DMS153 (cell line): ENCODE results near the gene TNRC6B.

Source experiments
- DNase-seq: peaks from one replicate; lab custom pipeline; 2025; lab: John Stamatoyannopoulos, UW

TNRC6B gene

DNA sequence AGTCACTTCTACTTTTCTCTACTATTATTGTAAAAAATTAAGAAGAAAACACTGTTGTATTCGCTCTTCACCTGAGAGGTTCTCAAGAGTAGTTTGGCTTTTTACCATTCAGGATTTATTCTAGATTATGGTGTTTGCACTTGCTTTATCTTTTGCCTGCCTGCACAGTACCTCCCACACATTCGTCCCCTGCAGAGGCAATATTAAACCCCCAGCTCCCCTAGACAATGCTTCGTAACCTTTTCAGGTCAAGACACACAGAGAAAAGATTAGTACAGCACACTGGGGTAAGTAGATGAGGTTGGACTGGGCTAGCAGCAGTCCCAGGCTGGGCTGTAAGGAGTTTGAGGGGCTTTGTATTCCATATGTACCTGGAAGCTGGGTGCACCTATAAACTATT lies 62.4 kb downstream of the TNRC6B start:
- no peak for DNase-seq

DNA sequence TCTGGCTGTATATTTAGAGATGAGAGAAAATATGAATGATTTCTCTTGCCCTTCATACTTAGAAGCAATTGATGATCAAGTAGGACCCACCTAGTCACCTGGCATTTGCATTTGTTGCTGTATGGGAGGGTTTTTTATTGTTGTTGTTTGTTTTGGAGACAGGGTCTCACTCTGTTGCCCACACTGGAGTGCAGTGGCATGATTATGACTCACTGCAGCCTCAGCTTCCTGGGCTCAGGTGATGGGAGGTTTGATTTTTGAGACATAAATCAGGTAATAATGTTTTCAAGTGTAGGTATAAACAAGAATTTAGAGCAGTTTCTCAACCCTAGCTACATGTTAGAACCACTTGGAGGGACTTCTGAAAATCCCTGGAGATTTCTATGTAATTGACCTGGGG lies 63.0 kb downstream of the TNRC6B start:
- no peak for DNase-seq

DNA sequence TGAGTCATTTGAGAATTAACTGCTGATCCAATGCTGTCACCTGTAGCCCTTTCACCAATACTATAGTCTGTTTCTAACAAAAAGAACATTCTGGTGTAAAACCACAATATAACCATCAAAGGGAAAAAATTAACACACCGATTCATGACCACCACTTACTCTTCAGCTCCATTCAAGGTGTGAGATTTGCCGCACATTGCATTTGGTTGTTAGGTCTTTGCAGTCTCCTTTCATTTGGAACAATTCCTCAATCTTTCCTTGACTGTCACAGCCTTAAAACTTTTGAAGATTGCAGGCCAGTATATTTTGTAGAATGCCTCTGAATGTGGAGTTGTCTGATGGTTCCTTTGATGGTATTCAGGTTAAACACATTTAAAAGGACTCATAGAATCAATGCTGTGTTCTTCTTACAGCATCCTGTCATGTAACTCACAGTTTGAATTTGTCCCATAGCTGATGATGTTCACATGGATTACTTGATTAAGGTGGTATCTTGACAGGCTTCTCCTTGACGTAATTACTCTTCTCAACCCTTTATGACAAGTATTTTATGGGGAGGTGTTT lies 63.6 kb downstream of the TNRC6B start:
- no peak for DNase-seq

DNA sequence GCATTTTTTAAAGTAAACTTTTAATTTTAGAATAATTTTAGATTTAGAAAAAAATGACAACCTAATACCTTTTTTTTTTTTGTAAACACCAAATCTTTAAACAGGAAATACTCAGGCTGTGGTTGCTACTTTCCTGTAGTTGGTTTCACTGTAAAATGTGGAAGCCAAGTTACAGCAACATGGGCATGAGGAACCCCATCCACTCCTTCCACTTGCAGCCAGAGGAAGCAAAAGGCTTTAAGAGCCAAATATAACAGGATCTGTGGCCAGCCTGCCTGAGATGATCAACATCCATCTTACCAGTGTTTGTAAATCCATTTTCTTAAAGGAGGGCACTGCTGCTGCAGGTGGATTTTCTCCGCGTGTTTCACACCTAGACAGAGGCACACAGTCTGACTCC lies 66.2 kb downstream of the TNRC6B start:
- no peak for DNase-seq

DNA sequence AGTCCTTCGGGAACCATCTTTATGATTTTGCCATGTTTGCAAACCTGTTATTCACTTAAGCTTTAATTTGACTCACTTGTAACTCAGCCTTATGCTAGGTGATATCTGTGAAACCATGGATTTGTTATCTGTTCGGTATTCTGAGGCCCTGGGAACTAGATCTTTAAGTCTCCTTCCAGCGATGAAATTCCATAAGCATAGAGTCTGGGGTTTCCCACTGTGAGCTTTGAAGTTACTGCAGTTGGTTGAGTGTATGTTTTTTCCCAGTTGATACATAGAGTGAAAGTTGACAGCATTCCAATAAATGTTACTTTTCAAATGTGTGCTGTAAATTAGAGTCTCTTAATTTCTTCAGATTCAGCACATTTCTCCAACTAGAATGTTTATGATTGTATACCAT lies 66.9 kb downstream of the TNRC6B start:
- no peak for DNase-seq

DNA sequence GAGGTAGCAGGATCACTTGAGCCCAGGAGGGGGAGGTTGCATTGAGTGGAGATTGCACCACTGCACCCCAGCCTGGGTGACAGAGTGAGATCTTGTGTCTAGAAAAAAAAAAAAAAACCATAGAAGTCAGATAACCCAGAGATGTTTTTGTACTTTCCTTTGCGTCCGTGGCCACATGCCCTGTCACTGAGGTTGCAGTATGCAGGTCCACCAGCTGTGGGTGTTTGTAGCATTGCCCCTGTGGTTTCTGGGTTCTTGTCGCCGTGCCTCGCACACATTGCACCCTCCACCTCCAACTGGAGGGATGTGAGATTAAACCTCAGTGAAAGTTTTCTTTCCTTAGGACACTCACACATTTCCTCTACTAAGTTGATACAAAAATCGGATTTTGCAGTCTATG lies 70.3 kb downstream of the TNRC6B start:
- no peak for DNase-seq

DNA sequence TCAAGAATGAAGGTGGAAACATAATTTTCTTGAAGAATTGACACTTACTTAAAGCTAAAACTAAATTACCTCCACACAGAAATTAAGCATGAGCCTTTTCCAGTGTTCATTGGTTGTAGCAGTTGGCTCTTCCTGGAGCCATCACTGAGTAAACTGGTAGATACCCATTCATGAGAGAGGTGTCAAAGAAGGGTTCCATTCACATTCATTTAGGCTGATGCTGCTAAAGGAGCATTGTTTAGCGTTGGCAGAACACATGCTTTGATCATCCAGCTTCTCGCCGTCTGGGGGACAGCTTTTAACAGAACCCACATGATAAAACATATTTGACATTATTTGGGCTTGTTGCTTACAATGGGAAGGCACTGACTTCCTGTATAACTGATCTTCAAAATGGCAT lies 71.6 kb downstream of the TNRC6B start:
- DNase-seq = no peak

DNA sequence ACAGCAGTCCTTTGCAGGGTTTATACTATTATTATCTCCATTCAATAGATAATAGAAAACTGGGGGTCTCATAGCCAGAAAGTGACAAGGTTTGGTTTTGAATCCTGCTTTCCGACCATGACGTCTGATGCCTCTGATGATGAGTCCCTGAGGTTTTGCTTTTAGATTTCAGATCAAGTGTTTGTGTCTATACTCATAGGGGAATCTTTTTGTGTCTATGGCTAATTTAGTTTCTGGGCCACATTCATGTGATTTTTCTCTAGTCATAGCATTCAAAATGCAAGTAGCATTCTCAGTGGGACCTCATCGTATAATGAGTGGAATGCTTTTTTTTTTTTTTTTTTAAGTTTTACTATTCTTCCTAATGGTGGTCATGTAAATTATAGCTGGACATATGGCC lies 72.9 kb downstream of the TNRC6B start:
- no peak for DNase-seq

DNA sequence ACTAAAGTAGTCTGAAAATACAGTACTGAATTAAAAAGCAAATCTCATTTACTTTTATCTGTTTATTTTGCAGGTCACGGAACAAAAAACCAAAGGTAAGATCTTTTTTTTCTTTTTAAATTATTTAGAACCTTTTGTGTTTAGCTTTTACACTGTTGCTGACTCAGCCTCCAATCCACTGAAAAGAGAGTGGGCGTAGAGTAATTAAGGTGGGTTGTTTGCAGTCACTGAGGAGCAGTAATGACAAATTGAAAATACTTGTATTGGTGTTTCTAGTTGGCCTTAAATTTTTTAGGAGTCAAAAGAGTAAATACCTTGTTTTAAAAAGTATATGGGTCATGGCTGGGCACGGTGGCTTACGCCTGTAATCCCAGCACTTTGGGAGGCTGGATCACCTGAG lies 73.4 kb downstream of the TNRC6B start:
- DNase-seq = no peak

DNA sequence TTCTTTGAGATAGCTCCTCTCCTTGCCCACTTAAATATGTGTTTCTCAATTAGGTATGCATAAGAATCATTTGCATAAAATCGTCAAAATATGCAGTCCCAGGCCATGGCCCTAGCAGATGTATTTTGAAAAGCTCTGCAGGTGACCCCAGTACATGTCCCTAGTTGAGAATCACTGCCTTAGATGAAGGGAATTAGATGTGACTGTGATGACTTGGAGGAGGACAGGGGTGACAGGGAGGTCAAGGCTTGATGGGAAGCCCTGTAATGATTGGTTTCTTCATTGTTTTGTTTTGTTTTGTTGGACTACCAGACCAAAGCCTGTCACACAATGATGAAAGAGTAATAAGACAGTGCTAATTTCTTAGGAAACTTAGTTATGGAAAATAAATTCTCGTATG lies 74.4 kb downstream of the TNRC6B start:
- DNase-seq = no peak

DNA sequence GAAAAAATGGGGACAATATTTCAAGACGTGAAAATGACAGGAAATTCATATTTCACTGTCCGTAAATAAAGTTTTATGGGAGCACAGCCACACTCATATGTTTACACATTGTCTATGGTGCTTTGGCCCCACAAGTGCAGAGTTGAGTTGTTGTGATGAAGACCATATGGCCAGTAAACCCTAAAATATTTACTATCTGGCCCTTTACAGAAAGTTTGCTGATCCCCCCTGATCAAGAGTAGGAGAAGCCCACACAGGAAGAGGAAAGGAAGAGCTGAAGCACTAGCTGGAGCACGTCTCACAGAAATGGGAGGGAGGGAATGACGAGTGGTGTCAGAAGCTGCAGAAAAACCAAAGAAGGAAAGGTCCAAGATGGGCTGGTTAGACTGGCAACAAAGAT lies 78.8 kb downstream of the TNRC6B start:
- DNase-seq = no peak

DNA sequence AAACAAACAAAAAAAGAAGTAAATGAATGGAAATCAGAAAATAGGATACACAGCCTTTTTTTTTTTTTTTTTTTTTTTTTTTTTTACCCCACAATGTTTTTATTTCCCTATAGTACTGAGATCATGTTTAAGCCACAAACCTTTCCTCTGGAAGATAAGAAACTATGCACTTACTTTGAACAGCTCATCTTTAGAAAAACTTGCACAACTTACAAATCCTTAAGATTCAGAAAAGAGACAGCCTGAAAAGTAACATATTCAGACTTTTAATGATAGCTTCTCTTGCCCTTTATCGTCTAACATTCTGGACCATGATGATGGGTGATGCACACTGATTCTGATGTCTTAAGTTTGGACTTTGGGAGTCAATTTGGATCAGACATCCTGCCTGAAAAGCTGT lies 80.3 kb downstream of the TNRC6B start:
- DNase-seq = no peak

DNA sequence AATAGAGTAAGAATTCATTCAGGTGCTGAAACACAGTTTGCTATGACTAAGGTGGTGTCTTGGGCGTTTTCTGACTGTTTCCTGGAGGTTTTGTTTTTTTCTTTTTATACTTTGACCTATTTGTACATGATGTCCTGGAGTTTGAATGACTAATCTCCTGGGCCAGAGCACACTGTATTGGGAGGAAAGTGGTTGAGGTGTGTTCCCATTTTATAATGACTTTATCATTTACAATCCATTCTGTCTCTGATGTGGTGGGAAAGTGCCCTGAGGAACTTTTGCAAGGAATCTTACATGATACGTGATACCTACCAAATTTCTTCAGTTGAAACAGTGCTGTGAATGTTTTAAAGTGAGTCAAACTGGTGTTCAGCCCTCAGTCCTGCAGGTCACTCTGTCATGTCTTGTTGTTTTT lies 80.8 kb downstream of the TNRC6B start:
- no peak for DNase-seq

DNA sequence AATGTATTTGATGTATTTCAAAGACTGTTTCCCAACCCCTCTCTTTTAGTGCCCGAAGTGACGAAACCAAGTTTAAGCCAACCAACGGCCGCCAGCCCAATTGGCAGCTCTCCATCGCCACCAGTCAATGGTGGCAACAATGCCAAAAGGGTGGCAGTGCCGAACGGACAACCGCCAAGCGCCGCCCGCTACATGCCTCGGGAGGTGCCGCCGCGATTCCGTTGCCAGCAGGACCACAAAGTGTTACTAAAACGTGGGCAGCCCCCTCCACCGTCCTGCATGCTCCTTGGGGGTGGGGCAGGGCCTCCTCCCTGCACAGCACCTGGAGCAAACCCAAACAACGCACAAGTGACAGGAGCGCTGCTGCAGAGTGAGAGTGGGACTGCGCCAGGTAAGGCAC lies 84.1 kb downstream of the TNRC6B start:
- no peak for DNase-seq

DNA sequence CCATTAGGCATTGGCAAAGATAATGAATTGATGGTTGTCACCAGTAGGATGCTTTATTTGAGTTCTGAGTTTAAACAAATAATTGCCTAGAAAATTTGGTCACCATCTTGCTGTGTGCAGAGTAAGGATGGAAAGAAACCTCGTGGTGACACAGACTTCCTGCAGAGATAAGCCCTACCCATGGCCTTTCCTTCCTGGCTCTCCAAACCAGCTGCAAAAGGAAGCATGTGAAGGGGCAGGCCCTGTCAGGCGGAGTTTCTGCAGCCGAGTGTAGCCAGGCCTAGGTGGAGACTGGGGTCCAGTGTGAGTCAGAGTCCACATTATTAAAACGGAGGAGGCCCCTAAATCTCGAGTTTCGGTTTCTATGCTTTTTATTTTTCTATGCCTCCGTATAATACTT lies 85.5 kb downstream of the TNRC6B start:
- DNase-seq = no peak

DNA sequence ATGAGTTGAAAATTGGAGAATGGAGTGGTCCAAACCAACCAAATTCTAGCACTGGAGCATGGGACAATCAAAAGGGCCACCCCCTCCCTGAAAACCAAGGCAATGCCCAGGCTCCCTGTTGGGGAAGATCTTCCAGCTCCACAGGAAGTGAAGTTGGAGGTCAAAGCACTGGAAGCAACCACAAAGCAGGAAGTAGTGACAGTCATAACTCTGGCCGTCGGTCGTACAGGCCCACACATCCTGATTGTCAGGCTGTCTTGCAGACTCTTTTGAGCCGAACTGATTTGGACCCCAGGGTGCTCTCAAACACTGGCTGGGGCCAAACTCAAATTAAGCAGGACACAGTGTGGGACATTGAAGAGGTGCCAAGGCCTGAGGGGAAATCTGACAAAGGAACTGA lies 88.1 kb downstream of the TNRC6B start:
- DNase-seq = no peak

DNA sequence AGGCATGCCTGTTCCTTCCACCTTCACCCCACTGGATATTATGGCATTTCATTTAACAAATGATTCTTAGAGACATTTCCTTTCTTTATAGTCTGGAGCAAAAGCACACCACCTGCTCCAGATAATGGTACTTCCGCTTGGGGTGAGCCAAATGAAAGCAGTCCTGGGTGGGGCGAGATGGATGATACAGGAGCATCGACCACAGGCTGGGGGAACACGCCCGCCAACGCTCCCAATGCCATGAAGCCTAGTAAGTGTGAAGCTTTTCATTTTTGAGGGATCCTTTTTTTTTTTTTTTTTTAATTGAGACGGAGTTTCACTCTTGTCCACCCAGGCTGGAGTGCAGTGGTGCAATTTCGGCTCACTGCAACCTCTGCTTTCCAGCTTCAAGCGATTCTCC lies 92.3 kb downstream of the TNRC6B start:
- no peak for DNase-seq

DNA sequence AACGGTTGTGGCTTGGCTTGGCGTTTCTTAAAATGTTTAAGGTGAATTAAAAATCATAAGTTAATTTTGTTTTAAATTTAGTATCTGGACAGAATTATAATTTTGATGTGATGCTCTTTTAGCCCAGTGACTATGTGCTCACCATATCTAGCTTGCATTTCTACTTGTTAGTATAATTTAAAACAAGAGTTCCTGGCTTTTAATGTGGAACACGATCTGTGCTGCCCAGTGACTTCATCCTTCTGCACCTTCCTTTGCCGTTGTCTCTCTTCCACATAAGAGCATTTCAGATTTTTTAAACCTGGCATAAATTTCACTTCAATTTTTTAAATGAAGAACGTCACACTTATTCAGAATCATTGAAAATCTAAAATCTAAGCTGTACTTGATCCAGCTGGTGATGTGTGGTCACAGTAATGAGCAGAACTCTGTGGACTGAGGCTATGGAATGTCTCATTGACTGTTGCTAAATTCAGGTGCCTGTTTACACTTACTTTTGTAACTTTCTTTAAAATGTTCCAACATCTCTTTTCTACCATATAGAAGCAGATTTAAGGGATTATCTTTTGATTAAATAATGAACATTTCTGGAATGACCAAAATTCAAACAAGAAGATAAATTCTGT lies 93.1 kb downstream of the TNRC6B start:
- DNase-seq = no peak

DNA sequence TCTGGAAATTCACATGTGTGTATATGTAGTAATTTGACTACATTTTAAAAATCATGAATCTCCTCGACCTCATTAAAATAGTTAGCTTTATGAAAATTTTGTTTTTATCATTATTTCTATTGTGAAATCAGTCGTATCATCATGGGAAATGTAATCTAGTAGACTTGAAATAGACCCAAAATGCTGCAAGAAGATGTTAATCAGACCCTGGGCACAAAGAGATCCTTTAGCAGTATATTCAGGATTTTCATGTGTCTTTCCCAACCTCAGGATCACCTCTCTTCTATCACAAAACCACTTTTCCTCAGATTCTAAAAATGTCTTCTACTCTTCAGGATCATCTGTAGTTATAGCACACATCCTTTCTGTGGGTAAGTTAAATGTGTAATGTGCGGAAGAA lies 93.7 kb downstream of the TNRC6B start:
- DNase-seq = no peak

DNA sequence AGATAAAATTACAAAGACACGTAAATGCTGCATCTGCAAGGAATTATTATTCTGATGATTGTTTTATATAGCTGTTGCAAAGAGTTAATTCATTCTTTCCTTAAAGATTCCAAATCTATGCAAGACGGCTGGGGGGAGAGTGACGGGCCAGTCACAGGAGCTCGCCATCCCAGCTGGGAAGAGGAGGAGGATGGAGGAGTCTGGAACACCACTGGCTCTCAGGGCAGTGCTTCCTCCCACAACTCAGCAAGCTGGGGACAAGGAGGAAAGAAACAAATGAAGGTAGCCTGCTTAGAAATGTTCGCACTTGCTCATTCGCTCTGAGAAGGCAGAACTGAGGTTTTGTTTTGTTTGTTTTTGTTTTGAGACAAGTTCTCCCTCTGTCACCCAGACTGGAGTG lies 95.6 kb downstream of the TNRC6B start:
- DNase-seq = no peak

DNA sequence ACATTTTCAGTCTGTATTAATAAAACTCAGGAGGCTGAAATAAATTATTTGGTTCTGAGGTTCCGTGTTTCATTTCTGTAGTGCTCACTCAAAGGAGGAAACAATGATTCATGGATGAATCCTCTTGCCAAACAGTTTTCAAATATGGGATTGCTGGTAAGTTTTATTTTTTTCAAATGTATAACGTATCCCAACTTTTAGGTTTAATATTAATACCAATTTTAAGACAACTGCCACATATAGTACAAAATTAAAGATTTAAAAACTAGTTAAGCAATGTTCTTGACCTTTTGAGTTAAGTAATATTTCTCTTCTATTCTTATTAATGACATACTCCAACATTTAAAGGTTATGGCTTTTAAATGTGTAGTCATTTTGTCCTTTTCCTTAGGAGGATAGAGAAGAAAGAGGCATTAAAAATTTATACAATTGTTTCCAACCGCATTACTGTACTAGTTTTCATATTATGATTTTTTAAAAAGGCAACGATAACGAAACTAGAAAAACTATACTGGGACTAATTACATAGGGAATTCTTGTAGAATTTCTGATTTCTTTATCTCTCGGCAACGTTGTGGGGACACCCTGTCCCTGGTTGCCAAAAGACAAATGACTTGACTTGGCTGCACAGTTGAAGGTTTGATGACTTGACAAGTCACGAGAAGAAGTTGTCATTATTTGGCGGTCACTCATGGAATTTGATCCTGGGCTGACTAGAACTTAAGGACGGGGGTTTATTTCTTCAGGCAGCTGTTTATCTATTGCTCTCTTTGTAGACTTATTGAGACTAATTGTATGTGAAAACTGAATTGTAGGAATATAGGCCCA lies 99.5 kb downstream of the TNRC6B start:
- no peak for DNase-seq

DNA sequence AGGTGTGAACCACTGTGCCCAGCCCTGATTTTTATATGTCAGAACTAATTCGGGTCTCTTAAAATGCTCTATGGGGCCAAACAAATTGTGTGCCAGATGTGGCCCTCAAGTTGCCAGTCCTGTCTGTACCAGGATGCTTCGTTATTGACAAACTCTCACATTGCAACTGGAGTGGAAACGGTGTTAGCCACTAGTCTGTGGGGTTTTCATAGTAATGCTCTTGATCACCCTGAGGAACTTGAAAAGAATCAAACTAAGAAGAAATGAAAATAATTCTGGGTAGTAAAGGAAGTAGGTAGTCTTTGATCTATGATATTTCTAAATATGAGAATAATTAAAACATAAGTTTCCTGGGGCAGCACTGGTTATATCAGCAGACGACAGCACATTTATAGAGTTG lies 101.3 kb downstream of the TNRC6B start:
- DNase-seq = no peak

DNA sequence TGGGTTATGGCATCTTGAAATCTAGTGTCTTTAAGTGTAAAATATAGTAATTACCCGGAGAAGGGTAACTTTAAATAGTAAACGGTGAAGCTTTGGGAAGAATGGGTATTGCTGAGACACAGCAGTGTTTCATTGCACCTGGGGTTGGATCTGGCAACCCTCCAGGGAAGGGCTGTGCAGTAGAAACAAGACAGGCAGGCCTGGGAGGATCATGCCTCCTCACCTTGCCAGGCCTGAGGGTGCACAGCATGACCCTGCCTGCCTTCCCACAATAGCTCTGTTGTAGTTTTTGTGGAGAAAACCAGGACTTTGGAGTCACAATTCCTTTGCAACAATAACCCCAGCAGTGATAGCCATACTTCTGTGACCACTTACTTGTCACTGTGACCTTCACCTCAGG lies 104.0 kb downstream of the TNRC6B start:
- no peak for DNase-seq

DNA sequence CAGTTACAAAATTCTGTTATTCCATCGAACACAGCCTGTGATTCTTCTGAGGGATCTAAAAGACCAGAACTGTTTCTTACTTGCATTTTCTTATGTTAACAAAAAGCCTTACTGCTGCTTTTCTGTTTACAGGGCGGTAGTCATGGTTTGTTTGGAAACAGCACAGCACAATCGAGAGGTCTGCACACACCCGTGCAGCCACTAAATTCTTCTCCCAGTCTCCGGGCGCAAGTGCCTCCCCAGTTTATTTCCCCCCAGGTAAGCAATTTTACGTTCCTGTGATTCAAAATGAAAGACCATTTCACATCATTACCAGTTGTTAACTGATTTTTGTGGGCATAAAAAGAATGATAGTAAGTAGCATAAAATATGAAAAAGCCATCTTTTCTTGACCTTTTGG lies 107.8 kb downstream of the TNRC6B start:
- DNase-seq = no peak
